HG03108 (cell line): ENCODE data around the gene FRYL.

Experiments
- ATAC-seq: cut with Tn5 transposase; IDR thresholded peaks from one replicate; pipeline ENCODE4 v1.9.1; 2021; ENCODE audit warnings: moderate library complexity; ENCODE audit not compliant: unreplicated experiment

The FRYL gene

GRCh38 chr4:48570646-48571220, 209.3 kb downstream of the FRYL start:
- no peak for ATAC-seq

GRCh38 chr4:48566034-48566384, 214.1 kb downstream of the FRYL start:
- ATAC-seq, result no peak

GRCh38 chr4:48565362-48566033, 214.6 kb downstream of the FRYL start:
- ATAC-seq, result no peak

GRCh38 chr4:48564151-48564550, 215.9 kb downstream of the FRYL start:
- no peak for ATAC-seq

- ATAC-seq, result no peak
These were observed 221.3 kb downstream of the FRYL start for GRCh38 chr4:48558819-48559218.

GRCh38 chr4:48558026-48558425, 222.1 kb downstream of the FRYL start:
- ATAC-seq, result no peak

- no peak for ATAC-seq
These were observed 222.6 kb downstream of the FRYL start for GRCh38 chr4:48557478-48557877.

GRCh38 chr4:48556268-48556667, 223.8 kb downstream of the FRYL start:
- no peak for ATAC-seq

- ATAC-seq, result no peak
These were observed 225.5 kb downstream of the FRYL start for GRCh38 chr4:48554606-48555005.

- no peak for ATAC-seq
These were observed 226.4 kb downstream of the FRYL start for GRCh38 chr4:48553720-48554119.

- no peak for ATAC-seq
These were observed 233.7 kb downstream of the FRYL start for GRCh38 chr4:48546336-48546735.

- ATAC-seq, result no peak
These were observed 236.3 kb downstream of the FRYL start for GRCh38 chr4:48543796-48544195.

- no peak for ATAC-seq
These were observed 237.2 kb downstream of the FRYL start for GRCh38 chr4:48542888-48543287.

- ATAC-seq, result no peak
These were observed 240.5 kb downstream of the FRYL start for GRCh38 chr4:48539597-48539996.

- no peak for ATAC-seq
These were observed 241.7 kb downstream of the FRYL start for GRCh38 chr4:48538358-48538757.

GRCh38 chr4:48526406-48526805, 253.7 kb downstream of the FRYL start:
- ATAC-seq, result no peak

GRCh38 chr4:48518143-48518542, 261.9 kb downstream of the FRYL start:
- no peak for ATAC-seq

- ATAC-seq, result no peak
These were observed 270.5 kb downstream of the FRYL start for GRCh38 chr4:48509543-48509942.

- no peak for ATAC-seq
These were observed 273.4 kb downstream of the FRYL start for GRCh38 chr4:48506716-48507115.

GRCh38 chr4:48504352-48504751, 275.7 kb downstream of the FRYL start:
- no peak for ATAC-seq

GRCh38 chr4:48504026-48504330, 276.1 kb downstream of the FRYL start:
- no peak for ATAC-seq

- ATAC-seq, result no peak
These were observed 276.6 kb downstream of the FRYL start for GRCh38 chr4:48503233-48504025.
